KOPT-K1 (cell line): Measurements from ENCODE around the gene FOXI2.

ENCODE experiments used
- H3K27ac ChIP-seq: fragments of 200-600 bp; sonication (generic); 2 replicates; pipeline ENCODE4 v1.5.1; 2016; ENCODE audit warnings: antibody characterized with exemption, mild to moderate bottlenecking, low read depth, low read length; ENCODE audit not compliant: poor library complexity, severe bottlenecking
- H3K36me3 ChIP-seq: fragments of 200-600 bp; sonication (generic); 2 replicates; pipeline ENCODE4 v1.5.1; 2017; ENCODE audit warnings: antibody characterized with exemption, mild to moderate bottlenecking, low read length, moderate library complexity; ENCODE audit not compliant: insufficient read depth
- H3K9me3 ChIP-seq: fragments of 200-600 bp; sonication (generic); 2 replicates; pipeline ENCODE4 v1.5.1; 2017; ENCODE audit warnings: antibody characterized with exemption, low read length, mild to moderate bottlenecking; ENCODE audit not compliant: insufficient read depth, poor library complexity, severe bottlenecking

Gene FOXI2

GRCh38 chr10:127736915-127737562, at the start of gene FOXI2:
TSS of gene FOXI2 (plus strand) at chr10:127737185. CDS start at chr10:127737274, 89 bp downstream.
- Histone ChIP-seq H3K9me3 (peaks cover 8% of the 10 kb centered on the region), H3K36me3 (no peaks in the 10 kb centered on the region), H3K27ac (no peak within 1 kb of the TSS)

- H3K27ac ChIP-seq = no peak overlapping the region
- H3K36me3 ChIP-seq = no peaks in the 10 kb centered on the region
- no peaks in the 10 kb centered on the region for H3K9me3 ChIP-seq
Measured at GRCh38 chr10:127687548-127687947, 49.4 kb upstream of the FOXI2 start.

- no peaks in the 10 kb centered on the region for H3K9me3 ChIP-seq
- H3K36me3 ChIP-seq = no peaks in the 10 kb centered on the region
- H3K27ac ChIP-seq = no peak overlapping the region
Measured at GRCh38 chr10:127690176-127690835, 46.7 kb upstream of the FOXI2 start.

GRCh38 chr10:127694580-127695193, 42.3 kb upstream of the FOXI2 start:
- no peaks in the 10 kb centered on the region for H3K9me3 ChIP-seq
- no peak overlapping the region for H3K27ac ChIP-seq
- H3K36me3 ChIP-seq = no peaks in the 10 kb centered on the region

- H3K9me3 ChIP-seq = no peaks in the 10 kb centered on the region
- H3K27ac ChIP-seq = no peak overlapping the region
- no peaks in the 10 kb centered on the region for H3K36me3 ChIP-seq
Measured at GRCh38 chr10:127695431-127695830, 41.6 kb upstream of the FOXI2 start.

GRCh38 chr10:127698886-127699285, 38.1 kb upstream of the FOXI2 start:
- Histone ChIP-seq H3K27ac (no peak overlapping the region), H3K9me3 (no peaks in the 10 kb centered on the region), H3K36me3 (no peaks in the 10 kb centered on the region)

- Histone ChIP-seq H3K36me3 (no peaks in the 10 kb centered on the region), H3K27ac (no peak overlapping the region), H3K9me3 (no peaks in the 10 kb centered on the region)
Measured at GRCh38 chr10:127699311-127699710, 37.7 kb upstream of the FOXI2 start.

- Histone ChIP-seq H3K9me3 (no peaks in the 10 kb centered on the region), H3K27ac (no peak overlapping the region), H3K36me3 (no peaks in the 10 kb centered on the region)
Measured at GRCh38 chr10:127702271-127702670, 34.7 kb upstream of the FOXI2 start.

- Histone ChIP-seq H3K9me3 (no peaks in the 10 kb centered on the region), H3K36me3 (no peaks in the 10 kb centered on the region), H3K27ac (no peak overlapping the region)
Measured at GRCh38 chr10:127715249-127715648, 21.7 kb upstream of the FOXI2 start.

- H3K9me3 ChIP-seq = no peaks in the 10 kb centered on the region
- no peaks in the 10 kb centered on the region for H3K36me3 ChIP-seq
- no peak overlapping the region for H3K27ac ChIP-seq
Measured at GRCh38 chr10:127715782-127716378, 21.1 kb upstream of the FOXI2 start.

GRCh38 chr10:127720142-127720541, 16.8 kb upstream of the FOXI2 start:
- Histone ChIP-seq H3K27ac (no peak overlapping the region), H3K36me3 (no peaks in the 10 kb centered on the region), H3K9me3 (no peaks in the 10 kb centered on the region)

- Histone ChIP-seq H3K36me3 (no peaks in the 10 kb centered on the region), H3K27ac (no peak overlapping the region), H3K9me3 (no peaks in the 10 kb centered on the region)
Measured at GRCh38 chr10:127720903-127721302, 16.1 kb upstream of the FOXI2 start.

- Histone ChIP-seq H3K9me3 (peaks cover 8% of the 10 kb centered on the region), H3K27ac (no peak overlapping the region), H3K36me3 (no peaks in the 10 kb centered on the region)
Measured at GRCh38 chr10:127734753-127735152, 2.2 kb upstream of the FOXI2 start.

GRCh38 chr10:127735156-127735555, 1.8 kb upstream of the FOXI2 start:
- Histone ChIP-seq H3K9me3 (peaks cover 8% of the 10 kb centered on the region), H3K27ac (no peak overlapping the region), H3K36me3 (no peaks in the 10 kb centered on the region)

GRCh38 chr10:127735723-127736221, 1.2 kb upstream of the FOXI2 start:
- Histone ChIP-seq H3K27ac (no peak overlapping the region), H3K9me3 (peaks cover 8% of the 10 kb centered on the region), H3K36me3 (no peaks in the 10 kb centered on the region)
